Activated B cell treated with CpG ODN at 0.5 μM for 24 hours (primary cell): Measurements from ENCODE around the gene VN1R4. TPM values are rescaled to one million over a fixed set of nuclear protein-coding genes. Genes with fewer than 3 reads are reported as not detected.
"Not testable (repeated sequence)": the region's sequence is repeated elsewhere in the genome, so short reads cannot be mapped to it uniquely, and the experiment has no call there.

Experiments used
- ATAC-seq: fragments of 200-7000 bp; cut with Tn5 transposase; one replicate; pipeline ENCODE4 v1.10.0; 2021; ENCODE audit warnings: low read depth, mild to moderate bottlenecking, moderate library complexity
- CTCF ChIA-PET: fragments of 350-600 bp; sonication (Branson Sonifier 250); formaldehyde crosslinking; loops from one replicate; lab custom pipeline; 2021; ENCODE audit warnings: antibody characterized with exemption; lab: Charles Lee
- POLR2A ChIA-PET: fragments of 350-600 bp; sonication (Branson Sonifier 250); formaldehyde crosslinking; loops from one replicate; lab custom pipeline; 2021; ENCODE audit warnings: antibody characterized with exemption; lab: Charles Lee
- DNase-seq: peaks from one replicate; pipeline ENCODE4 v3.0.0; 2022
- H3K27ac Mint-ChIP-seq: one replicate; pipeline ENCODE4 v1.8.0; 2020; ENCODE audit warnings: mixed read lengths
- H3K27me3 Mint-ChIP-seq: one replicate; pipeline ENCODE4 v1.8.0; 2021; ENCODE audit warnings: mixed read lengths
- H3K36me3 Mint-ChIP-seq: one replicate; pipeline ENCODE4 v1.8.0; 2021; ENCODE audit warnings: low read depth, mixed read lengths
- H3K4me1 Mint-ChIP-seq: one replicate; pipeline ENCODE4 v1.8.0; 2021; ENCODE audit warnings: mixed read lengths
- H3K4me3 Mint-ChIP-seq: one replicate; pipeline ENCODE4 v1.8.0; 2020; ENCODE audit warnings: mild to moderate bottlenecking, mixed read lengths
- H3K9me3 Mint-ChIP-seq: one replicate; pipeline ENCODE4 v1.8.0; 2020; ENCODE audit warnings: mixed read lengths
- intact Hi-C: fragments of 100-400 bp; cut with micrococcal nuclease; formaldehyde crosslinking; loops from one replicate; pipeline ENCODE4 v1.15.1; 2024
- total RNA-seq: library from RNA; stranded (reverse); gene quantifications from 2 replicates; pipeline ENCODE4 v1.2.3, GENCODE V29; 2022
- TF ChIP-seq, protein P1 (sequence below): fragments of 200-600 bp; IDR thresholded peaks from one replicate; pipeline ENCODE4 v1.8.0; 2022; ENCODE audit warnings: antibody characterized with exemption, mild to moderate bottlenecking

VN1R4 gene
- total RNA-seq, 1 donor from 2014 or later: not detected

DNA sequence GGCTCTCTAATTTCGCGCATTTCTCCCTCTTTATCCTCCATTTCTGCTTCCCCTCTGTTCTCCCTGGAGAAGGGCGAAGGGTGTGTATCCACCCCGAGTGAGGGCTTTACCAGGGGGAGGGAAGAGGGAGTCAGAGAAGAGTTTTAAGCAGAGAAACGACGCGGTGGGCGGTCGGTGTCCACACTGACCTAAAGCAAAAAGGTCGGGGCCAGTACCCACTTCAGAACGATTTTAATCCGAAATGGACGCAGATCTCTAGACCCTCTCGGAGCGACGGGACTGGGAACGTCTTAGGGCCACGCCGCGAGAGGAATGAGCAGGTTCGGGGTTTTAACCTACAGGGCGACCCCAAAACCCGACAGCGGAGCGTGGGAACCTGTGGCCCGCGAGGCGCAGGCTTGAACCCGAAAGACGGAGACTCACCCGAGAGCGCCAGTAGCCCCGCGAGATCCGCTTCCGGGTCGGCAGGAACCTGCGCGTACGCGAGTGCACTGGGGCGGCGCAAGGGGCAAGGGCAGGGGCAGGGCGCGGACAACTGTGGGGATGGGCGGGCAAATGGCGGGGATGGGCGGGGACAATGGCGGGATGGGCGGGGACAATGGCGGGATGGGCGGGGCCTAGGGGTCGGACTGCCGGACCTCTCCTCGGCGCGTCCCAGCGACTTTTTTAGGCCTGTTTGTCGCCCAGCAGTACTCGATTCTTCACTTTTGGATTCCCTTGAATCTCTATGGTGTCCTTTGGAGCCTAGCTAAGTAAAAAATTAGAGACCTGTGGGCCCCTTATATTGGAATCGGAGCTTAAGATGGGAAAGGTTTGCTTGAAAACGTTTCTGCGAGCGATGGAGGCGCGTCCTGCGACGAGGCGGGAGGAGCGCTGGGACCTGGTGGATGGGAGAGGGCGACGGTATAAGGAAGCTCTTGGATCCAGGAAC, 12.8 kb downstream of the VN1R4 start, which contains the start of gene ZNF677:
Gene ZNF677, minus strand, starts transcription at position 463 of the 931 bp plus-strand sequence. CDS start 3,323 bp downstream, outside the sequence.
- TF ChIP-seq, protein P1, sequence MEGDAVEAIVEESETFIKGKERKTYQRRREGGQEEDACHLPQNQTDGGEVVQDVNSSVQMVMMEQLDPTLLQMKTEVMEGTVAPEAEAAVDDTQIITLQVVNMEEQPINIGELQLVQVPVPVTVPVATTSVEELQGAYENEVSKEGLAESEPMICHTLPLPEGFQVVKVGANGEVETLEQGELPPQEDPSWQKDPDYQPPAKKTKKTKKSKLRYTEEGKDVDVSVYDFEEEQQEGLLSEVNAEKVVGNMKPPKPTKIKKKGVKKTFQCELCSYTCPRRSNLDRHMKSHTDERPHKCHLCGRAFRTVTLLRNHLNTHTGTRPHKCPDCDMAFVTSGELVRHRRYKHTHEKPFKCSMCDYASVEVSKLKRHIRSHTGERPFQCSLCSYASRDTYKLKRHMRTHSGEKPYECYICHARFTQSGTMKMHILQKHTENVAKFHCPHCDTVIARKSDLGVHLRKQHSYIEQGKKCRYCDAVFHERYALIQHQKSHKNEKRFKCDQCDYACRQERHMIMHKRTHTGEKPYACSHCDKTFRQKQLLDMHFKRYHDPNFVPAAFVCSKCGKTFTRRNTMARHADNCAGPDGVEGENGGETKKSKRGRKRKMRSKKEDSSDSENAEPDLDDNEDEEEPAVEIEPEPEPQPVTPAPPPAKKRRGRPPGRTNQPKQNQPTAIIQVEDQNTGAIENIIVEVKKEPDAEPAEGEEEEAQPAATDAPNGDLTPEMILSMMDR: no peak
- Mint-ChIP-seq H3K4me1 (peaks cover 12% of the 10 kb centered on the region), H3K4me3 (peak within 1 kb of the TSS; percentile 87), H3K36me3 (peaks cover 41% of the 10 kb centered on the region), H3K27me3 (no peaks in the 10 kb centered on the region), H3K27ac (peak within 1 kb of the TSS; percentile 77), H3K9me3 (peaks cover 35% of the 10 kb centered on the region)
- POLR2A ChIA-PET: interaction anchor here (0.7 to 1.0 kb wide), 2 partner anchors 60 to 79 kb away, joined by 3 read pairs; partner anchors contain the start of gene ZNF845
- intact Hi-C loops: loop anchor here (1.0 to 10.0 kb wide), 5 partner anchors 57 to 150 kb away; partner anchors contain the start of genes ZNF160, ZNF347, ZNF765 and ZNF845
- ATAC-seq: peak; percentile 99
- CTCF ChIA-PET: no interaction called here
- DNase-seq: peak; percentile 57

DNA sequence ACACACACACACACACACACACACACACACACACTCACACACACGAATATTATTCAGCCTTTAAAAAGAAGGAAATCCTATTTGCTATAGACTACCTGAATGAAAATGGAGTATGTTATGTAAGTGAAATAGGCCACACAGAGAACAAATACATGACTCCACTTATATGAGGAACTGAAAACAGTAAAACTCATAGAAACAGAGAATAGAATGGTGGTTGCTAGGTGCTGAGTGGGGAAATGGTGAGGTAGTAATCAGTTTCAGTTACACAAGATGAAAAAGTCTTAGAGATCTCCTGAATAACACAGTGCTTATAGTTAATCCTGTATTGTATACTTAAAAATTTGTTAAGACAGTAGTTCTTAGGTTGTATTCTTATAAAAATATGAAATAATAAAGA, 21.0 kb downstream of the VN1R4 start:
- peaks cover 79% of the 10 kb centered on the region for H3K36me3 Mint-ChIP-seq
- CTCF ChIA-PET: no interaction called here
- intact Hi-C loops: no loop called here
- H3K9me3 Mint-ChIP-seq: peaks cover 60% of the 10 kb centered on the region
- no peak for DNase-seq
- POLR2A ChIA-PET: interaction anchor here (0.7 kb wide), 1 partner anchor 102 kb away, joined by 5 read pairs; no protein-coding TSS in a partner anchor
- peak; percentile 74 for ATAC-seq
- peaks cover 6% of the 10 kb centered on the region for H3K4me1 Mint-ChIP-seq
- H3K4me3 Mint-ChIP-seq: no peak overlapping the region
- H3K27me3 Mint-ChIP-seq: no peaks in the 10 kb centered on the region
- TF ChIP-seq, protein P1: no peak
- no peak overlapping the region for H3K27ac Mint-ChIP-seq

DNA sequence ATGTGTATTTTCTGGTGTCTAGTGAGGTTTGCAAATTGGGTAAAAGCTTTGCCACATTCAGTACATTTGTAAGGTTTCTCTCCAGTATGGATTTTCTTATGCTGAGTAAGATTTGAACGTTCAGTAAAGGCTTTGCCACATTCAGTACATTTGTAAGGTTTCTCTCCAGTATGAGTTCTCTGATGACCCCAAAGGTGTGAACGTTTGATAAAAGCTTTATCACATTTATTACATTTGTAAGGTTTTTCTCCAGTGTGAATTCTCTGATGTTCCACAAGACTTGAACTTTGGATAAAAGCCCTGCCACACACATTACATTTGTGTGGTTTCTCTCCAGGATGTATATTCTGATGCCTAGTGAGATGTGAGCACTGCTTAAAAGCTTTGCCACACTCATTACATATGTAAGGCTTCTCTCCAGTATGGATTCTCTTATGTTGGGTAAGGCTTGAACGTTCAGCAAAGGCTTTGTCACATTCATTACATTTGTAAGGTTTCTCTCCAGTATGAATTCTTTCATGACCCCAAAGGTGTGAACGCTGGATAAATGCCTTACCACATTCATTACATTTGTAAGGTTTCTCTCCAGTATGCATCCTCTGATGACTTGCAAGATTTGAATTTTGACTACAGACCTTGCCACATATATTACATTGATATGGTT, 30.3 kb downstream of the VN1R4 start:
- peaks cover 49% of the 10 kb centered on the region for H3K9me3 Mint-ChIP-seq
- ChIA-PET CTCF (no interaction called here), POLR2A (no interaction called here)
- H3K4me3 Mint-ChIP-seq: no peak overlapping the region
- H3K36me3 Mint-ChIP-seq: peaks cover 60% of the 10 kb centered on the region
- TF ChIP-seq, protein P1: no peak
- intact Hi-C loops: no loop called here
- no peak overlapping the region for H3K27ac Mint-ChIP-seq
- ATAC-seq: no peak
- H3K4me1 Mint-ChIP-seq: no peaks in the 10 kb centered on the region
- no peak for DNase-seq
- no peaks in the 10 kb centered on the region for H3K27me3 Mint-ChIP-seq

DNA sequence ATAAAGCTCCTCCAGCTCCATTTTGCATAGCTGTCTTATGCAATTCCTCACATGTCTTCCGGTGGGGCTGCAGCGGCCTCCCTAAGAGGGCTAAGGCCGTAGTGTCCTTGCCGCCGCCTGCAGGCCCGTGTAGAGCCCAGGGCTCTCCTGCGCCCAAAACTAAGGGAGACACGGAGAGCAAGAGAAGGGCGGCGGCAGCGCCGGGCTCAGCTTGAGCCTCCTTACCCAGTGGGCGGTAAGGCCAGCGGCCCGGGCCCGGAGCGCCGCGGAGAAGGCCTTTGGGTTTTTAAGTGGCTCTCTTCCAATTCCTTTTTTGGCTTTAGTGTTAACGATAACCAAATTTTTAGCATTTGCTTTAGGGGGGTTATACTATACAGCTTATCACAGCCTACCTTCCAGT, 42.9 kb downstream of the VN1R4 start:
- POLR2A ChIA-PET: no interaction called here
- H3K4me1 Mint-ChIP-seq: no peaks in the 10 kb centered on the region
- H3K36me3 Mint-ChIP-seq: peaks cover 22% of the 10 kb centered on the region
- no peaks in the 10 kb centered on the region for H3K27me3 Mint-ChIP-seq
- peaks cover 46% of the 10 kb centered on the region for H3K9me3 Mint-ChIP-seq
- intact Hi-C loops: no loop called here
- H3K27ac Mint-ChIP-seq: no peak overlapping the region
- CTCF ChIA-PET: no interaction called here
- no peak for ATAC-seq
- TF ChIP-seq, protein P1: no peak
- H3K4me3 Mint-ChIP-seq: no peak overlapping the region
- DNase-seq: no peak

DNA sequence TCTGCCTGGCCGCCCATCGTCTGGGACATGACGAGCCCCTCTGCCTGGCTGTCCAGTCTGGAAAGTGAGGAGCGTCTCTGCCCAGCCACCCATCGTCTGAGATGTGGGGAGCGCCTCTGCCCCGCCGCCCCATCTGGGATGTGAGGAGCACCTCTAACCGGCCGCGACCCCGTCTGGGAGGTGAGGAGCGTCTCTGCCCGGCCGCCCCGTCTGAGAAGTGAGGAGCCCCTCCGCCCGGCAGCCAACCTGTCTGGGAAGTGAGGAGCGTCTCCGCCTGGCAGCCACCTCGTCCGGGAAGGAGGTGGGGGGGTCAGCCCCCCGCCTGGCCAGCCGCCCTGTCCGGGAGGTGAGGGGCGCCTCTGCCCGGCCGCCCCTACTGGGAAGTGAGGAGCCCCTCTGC, 44.8 kb downstream of the VN1R4 start:
- H3K9me3 Mint-ChIP-seq: peaks cover 46% of the 10 kb centered on the region
- peaks cover 23% of the 10 kb centered on the region for H3K36me3 Mint-ChIP-seq
- H3K27me3 Mint-ChIP-seq, intact Hi-C loops, POLR2A ChIA-PET, ATAC-seq, DNase-seq, H3K27ac Mint-ChIP-seq, CTCF ChIA-PET, H3K4me1 Mint-ChIP-seq, H3K4me3 Mint-ChIP-seq: not testable (repeated sequence)

Other genes with a start within 250 kb of the VN1R4 start
- not detected in 2 replicates for gene ERVV-2, start 223.0 kb downstream of the VN1R4 start, total RNA-seq
- gene ZNF160, start 164.3 kb downstream of the VN1R4 start, total RNA-seq: 46.3 and 61.3 TPM in 2 replicates
- 2.7 and 5.8 TPM in 2 replicates for gene ZNF415, start 134.8 kb downstream of the VN1R4 start, total RNA-seq
- gene ZNF347, start 108.7 kb downstream of the VN1R4 start, total RNA-seq: 17.7 and 19.9 TPM in 2 replicates
- 5.8 and 7.1 TPM in 2 replicates for gene ZNF665, start 74.4 kb downstream of the VN1R4 start, total RNA-seq
- gene ZNF677, start 12.8 kb downstream of the VN1R4 start, total RNA-seq: 13.7 and 14.2 TPM in 2 replicates
- gene VN1R2, start 9.4 kb downstream of the VN1R4 start, total RNA-seq: not detected in 2 replicates
- 11.6 and 11.9 TPM in 2 replicates for gene ZNF845, start 66.0 kb upstream of the VN1R4 start, total RNA-seq
- gene ZNF525, start 98.0 kb upstream of the VN1R4 start, total RNA-seq: 28.9 and 37.4 TPM in 2 replicates
- 16.2 and 18.9 TPM in 2 replicates for gene ZNF765, start 127.4 kb upstream of the VN1R4 start, total RNA-seq
- 11.1 and 13.8 TPM in 2 replicates for gene ZNF761, start 164.3 kb upstream of the VN1R4 start, total RNA-seq
- 8.2 and 10.7 TPM in 2 replicates for gene ZNF813, start 200.0 kb upstream of the VN1R4 start, total RNA-seq